T47D (cell line): ENCODE measurements around the gene CSNK1E.
A peak's percentile ranks its signal among the peaks of the same experiment; 100 is the strongest.

Experiments
- DNase-seq, 2 experiments: peaks; one replicate each; pipeline versions ENCODE4 v3.0.0 to v3.0.0-alpha.2; 2011 to 2012; ENCODE audit warnings: low read depth in 1 of 2, low spot score in 1 of 2
- JUND ChIP-seq: IDR thresholded peaks from 2 replicates; pipeline ENCODE4 v1.6.1; 2012; ENCODE audit warnings: low read depth
- in situ Hi-C: cut with HindIII; loops from 2 replicates; pipeline ENCODE4 v1.10.0; 2016; ENCODE audit warnings: low sequenced_read_pairs, low pct_unique_long_range_greater_than_20kb

The CSNK1E gene

DNA sequence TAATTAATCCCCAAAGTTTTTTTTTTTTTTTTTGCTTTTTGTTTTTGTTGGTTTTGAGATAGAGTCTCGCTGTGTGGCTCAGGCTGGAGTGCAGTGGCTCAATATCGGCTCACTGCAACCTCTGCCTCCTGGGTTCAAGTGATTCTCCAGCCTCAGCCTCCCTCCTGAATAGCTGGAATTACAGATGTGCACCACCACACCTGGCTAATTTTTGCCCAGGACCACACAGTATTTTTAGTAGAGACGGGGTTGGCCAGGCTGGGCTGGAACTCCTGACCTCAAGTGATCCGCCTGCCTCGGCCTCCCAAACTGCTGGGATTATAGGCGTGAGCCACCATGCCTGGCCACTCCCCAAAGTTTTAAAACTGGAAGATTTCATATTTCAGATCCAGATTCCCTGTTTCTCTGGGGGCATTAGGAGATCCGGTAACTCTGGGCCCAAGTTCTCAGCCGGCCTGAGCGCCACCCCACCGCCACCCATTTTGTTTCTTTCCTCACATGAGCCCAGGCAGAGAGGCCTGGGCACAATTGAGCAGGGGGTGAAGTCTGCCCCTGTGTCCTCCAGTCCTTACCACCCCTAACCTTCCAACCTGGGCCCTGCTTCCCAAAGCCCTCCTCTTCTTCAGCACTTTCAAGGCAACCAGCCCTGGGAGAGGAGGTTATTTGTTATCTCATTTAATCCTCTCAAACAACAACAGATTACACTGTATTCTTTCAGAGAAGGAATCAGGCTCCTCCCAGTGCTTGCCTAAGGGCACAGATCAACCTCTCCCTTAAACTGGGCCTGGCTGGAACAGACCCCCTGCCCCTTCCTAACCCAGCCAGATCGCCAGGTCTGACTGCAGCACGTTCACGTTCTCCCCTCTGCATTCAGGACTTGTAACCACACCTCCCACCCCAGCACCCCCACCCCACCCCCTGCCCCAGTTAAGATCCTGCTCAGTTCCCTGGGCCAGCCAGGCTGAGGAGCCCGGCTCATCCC, 1.9 kb upstream of the CSNK1E start:
- TF ChIP-seq JUND, result no peak
- in situ Hi-C loops, result no loop called here
- DNase-seq, result no peak

DNA sequence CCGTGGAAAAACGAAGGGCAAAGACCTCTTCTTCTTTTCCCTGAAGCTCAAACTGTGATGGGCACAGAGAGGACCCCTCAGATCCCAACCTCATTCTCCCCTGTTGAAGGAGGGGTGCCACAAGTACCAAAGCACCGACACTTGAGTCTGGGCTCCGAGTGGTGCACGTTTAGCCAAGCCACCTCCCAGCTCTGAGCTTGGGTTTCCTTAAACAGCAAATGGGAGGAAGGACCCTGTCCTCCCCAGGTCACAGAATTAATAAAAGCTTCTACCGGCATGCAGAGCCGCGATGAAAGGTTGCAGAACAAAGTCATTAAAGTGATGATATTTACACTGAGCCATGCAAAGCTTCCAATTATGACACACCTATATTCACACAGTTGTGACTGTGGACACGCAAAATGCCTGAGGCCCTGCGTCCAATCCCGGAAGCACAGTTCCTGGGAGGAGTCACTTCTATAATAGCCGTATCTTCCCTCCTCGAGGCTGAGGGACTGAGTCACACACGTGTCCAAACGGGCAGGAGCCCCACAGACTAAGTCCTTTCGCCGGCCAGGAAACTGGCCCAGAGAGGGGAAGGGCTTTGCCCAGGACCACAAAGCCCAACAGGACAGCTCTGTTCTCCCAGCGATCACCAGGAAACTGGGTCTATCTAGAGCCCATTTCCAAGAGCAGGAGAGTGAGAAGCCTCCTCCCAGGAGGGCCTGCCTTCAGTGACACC, 922 bp upstream of the CSNK1E start:
- in situ Hi-C loops, result no loop called here
- TF ChIP-seq JUND, result no peak
- peak; percentile 82 to 85 for DNase-seq

DNA sequence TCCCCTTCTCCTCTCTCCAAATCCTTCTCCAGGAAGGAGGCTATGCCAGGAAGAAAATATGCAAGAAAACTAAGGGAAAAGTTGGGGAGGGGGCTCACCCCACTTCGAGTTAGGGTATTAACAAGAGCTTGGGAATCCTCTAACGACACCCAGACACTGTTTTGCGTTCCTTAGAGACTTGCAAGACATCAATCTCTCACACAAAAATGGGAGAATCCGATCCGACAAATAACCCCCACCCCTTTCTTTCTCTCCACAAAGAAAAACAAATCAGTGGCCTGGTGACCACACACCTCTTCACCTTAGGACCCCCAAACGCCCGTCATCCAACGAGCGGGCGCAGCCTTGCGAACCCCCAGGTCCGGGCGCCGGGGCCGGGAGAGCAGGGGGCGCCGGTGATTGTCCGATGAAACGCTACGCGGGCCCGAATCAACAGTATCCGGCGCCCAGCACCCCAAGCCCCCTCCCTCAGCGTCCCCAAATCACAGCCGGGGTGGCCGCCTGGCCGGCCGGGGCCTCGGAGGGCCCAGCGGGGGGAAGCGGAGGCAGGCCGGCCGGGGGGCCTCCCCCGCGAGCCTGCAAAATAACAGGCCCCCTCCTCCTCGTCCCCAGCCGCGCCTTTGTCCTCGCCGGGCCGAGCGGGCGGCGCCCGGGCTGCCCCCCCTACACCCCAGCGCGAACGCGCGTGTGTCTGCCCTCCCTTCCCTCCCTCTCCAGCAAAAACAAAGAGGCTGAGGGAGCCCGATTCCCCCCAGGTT, 690 bp downstream of the CSNK1E start:
- peak; percentile 54 to 55 for DNase-seq
- TF ChIP-seq JUND, result no peak
- in situ Hi-C loops, result no loop called here

DNA sequence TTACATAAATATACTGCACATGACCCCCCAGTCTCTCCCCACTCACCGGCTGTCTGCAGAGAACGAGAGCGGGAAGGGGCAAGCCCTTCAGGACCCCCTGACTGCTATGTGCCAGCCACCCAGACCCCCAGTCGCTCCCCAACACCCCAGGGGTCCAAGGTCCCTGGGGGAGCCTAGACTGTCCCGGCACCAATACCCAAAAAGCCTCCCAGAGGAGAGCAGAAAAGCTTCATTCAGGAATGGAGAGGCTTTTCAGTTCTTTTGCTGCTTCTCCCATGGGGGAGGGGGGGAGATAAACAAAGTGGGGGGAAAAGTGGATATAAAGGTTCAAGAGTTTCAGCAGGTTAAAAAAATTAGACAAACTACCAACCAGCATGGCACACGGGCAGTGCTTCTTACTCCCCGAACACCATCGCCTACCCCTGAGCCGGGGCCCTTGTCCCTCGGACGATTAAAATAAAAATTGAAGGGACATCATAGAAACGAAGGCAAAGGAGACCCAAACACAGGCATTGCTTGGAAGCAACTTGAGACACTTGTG, 1.3 kb downstream of the CSNK1E start:
- in situ Hi-C loops, result no loop called here
- no peak for TF ChIP-seq JUND
- peak in 1 of 2 experiments; percentile 28 for DNase-seq

GRCh38 chr22:38314933-38315822, 2.1 kb downstream of the CSNK1E start:
- in situ Hi-C loops, result no loop called here
- TF ChIP-seq JUND, result no peak
- DNase-seq, result no peak

GRCh38 chr22:38314051-38314932, 2.9 kb downstream of the CSNK1E start:
- no peak for DNase-seq
- TF ChIP-seq JUND, result no peak
- in situ Hi-C loops, result no loop called here

GRCh38 chr22:38313384-38313955, 3.8 kb downstream of the CSNK1E start:
- in situ Hi-C loops, result no loop called here
- no peak for TF ChIP-seq JUND
- DNase-seq, result no peak

DNA sequence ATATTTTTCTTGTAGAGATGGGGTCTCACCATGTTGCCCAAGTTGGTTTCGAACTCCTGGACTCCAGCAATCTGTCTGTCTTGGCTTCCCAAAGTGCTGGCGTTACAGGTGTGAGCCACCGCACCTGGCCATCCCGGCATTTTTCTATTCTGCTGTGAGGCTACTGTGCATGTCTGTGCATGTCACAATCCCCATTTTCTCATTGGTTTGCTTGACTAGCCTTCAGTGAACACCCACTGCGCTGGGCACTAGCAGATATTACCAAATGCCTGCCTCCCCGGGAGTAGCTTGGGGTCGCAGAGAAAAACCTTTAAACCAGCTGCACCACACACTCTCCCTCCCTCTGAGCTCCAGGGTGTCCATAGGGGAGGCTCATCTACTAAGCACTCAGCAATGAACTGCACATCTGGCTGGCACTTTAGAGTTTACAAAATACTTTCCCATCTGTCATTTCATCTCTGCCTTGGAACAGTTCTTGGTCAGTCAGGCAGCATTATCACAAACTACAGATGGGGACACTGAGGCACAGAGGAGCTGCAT, 4.9 kb downstream of the CSNK1E start:
- no peak for TF ChIP-seq JUND
- in situ Hi-C loops, result no loop called here
- no peak for DNase-seq

- DNase-seq, result no peak
- in situ Hi-C loops, result no loop called here
- no peak for TF ChIP-seq JUND
Measured at GRCh38 chr22:38311323-38311620, 6.0 kb downstream of the CSNK1E start.
